HG02884 (cell line): ENCODE results near the gene HTR1D.

Source experiments
- ATAC-seq: cut with Tn5 transposase; IDR thresholded peaks from one replicate; pipeline ENCODE4 v1.9.1; 2021; ENCODE audit warnings: mild to moderate bottlenecking, moderate library complexity; ENCODE audit not compliant: unreplicated experiment

The HTR1D gene

DNA sequence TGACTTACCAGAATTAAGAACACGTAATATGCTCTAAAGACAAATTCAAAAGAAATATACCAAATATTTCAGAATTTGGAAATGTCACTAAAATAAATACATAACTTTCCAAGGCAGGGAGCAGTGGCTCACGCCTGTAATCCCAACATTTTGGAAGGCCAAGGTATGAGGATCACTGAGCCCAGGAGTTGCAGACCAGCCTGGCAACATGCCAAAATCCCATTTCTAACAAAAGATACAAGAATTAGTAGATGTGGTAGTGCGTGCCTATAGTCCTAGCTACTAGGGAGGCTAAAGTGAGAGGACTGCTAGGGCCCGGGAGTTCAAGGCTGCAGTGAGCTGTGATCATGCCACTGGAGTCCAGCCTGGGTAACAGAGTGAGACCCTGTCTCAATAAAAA, 60.4 kb downstream of the HTR1D start:
- no peak for ATAC-seq

DNA sequence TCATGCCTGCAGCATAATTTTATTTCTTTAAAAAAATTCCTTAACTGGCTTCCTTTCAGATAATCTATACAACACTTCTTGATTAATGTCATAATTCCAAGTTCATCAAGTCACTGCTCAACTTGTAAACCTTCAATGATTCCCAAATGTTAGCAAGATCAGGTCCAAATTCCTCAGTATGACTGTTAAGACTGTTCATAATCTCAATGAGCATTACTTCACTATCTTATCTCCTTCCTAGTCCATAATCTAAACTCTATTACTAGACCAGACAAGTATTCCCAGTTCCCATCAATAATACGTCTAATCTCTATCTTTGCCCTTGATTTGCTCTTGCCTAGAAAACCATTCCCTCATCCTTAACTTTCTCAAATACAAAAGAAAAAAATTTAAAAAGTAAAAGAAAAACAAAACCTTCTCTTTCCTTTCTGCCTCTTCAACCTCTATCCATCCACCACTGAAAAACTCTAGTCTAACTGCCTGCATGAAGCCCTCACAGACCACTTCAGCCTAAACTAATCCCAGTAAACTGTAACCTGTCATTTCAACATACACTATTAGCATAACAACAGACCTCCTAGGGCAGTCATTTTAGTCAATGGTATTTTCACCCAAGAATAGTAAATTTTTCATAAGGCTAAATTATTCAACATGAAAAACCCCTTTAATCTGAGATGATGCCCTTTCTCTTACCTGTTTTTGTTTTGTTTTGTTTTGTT, 64.2 kb downstream of the HTR1D start:
- no peak for ATAC-seq

DNA sequence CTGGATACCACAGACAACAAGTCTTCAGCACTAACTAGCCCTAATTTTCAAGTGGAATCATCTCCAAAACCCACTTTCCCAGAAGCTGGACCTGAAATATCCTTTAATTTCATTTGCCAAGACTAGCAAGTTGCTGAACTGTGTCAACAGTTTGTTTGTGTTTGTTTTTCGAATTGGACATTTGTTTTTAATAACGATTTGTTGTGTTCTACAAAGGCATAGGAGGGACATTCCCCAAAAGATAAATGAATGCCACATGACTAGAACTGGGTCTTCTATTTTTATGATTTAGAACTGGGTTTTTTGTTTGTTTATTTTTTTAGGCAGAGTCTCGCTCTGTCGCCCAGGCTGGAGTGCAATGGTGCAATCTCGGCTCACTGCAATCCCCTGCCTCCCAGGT, 66.6 kb downstream of the HTR1D start:
- ATAC-seq, result no peak

DNA sequence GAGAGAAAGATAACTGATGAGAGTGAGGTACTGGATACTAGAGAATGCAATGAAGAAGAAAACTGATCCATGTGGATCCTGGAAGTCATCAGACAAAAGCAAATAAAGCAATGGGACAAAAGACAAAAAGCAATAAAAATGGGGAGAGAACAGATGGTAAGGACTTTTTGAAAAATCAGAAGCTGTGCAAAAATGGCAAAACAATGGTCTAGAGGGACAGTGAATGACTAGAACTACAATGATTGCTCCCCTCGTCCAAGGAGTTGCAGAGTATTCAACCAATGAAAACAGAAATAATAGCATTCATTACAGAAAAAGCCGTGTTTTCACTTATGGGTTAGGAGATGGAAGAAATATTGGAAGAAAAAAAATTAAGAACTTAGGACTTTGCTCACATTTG, 67.2 kb downstream of the HTR1D start:
- no peak for ATAC-seq

DNA sequence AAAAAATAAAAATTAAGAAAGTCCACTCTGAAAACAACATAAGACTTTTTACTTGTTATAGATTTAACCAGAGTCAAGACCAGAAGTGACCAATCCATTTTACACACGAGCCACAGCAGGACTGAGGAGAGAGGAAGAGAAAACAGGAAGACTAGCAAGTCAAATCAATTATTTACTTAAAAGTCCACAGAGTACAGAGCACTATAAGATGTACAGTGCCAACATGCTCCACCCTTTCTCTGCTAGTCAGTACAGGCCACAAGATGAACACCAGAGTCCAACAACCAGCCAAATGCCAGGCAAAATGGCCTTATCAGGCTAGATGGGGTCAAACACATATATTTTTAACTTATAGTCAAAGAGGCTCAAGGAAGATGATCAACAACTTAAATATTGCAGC, 68.2 kb downstream of the HTR1D start:
- ATAC-seq, result no peak

DNA sequence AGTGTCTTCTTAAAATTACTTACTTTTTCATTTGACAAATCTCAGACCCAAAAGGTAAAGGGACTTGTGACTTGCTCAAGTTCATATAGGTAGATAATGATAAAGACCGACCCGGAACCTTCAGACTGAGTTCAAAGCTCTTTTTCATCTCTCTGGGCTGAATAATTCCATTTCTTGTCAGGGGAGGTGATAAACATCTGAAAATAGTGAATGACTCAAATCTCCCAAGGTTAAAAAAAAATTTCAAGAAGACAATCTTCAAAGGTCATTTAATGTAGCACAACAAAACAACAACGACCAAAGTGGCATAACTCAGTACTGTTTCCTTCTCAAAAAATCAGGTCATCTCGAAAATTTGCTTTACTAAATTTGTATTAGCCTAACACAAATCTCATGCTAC, 69.2 kb downstream of the HTR1D start:
- no peak for ATAC-seq
